WTC11 (cell line): ENCODE measurements around the gene SLC25A39. TPM values are rescaled to one million over a fixed set of nuclear protein-coding genes. Genes with fewer than 3 reads are reported as not detected.
A peak's percentile ranks its signal among the peaks of the same experiment; 100 is the strongest.

ENCODE experiments used
- ATAC-seq: fragments of 200-7000 bp; cut with Tn5 transposase; 2 replicates; pipeline ENCODE4 v1.10.0; 2021; ENCODE audit warnings: mild to moderate bottlenecking, moderate library complexity
- CTCF ChIA-PET: fragments of 300-600 bp; sonication (Branson Sonifier 250); formaldehyde crosslinking; loops from one replicate; lab custom pipeline; 2021; ENCODE audit warnings: antibody characterized with exemption; lab: Charles Lee
- POLR2A ChIA-PET: fragments of 350-600 bp; sonication (Branson Sonifier 250); formaldehyde crosslinking; loops from one replicate; lab custom pipeline; 2021; ENCODE audit warnings: antibody characterized with exemption; lab: Charles Lee
- DNase-seq: peaks from one replicate; pipeline ENCODE4 v3.0.0; 2021; ENCODE audit warnings: low spot score
- H3K27ac Mint-ChIP-seq: 2 replicates; pipeline ENCODE4 v1.8.0; 2021; ENCODE audit warnings: mixed read lengths
- H3K27me3 Mint-ChIP-seq: 2 replicates; pipeline ENCODE4 v1.8.0; 2021; ENCODE audit warnings: low read depth, mild to moderate bottlenecking, moderate library complexity, mixed read lengths
- H3K36me3 Mint-ChIP-seq: 2 replicates; pipeline ENCODE4 v1.8.0; 2021; ENCODE audit warnings: mixed read lengths
- H3K4me1 Mint-ChIP-seq: 2 replicates; pipeline ENCODE4 v1.8.0; 2022; ENCODE audit warnings: mixed read lengths
- H3K4me3 Mint-ChIP-seq: 2 replicates; pipeline ENCODE4 v1.8.0; 2021; ENCODE audit warnings: mild to moderate bottlenecking, moderate library complexity, mixed read lengths
- H3K9me3 Mint-ChIP-seq: 2 replicates; pipeline ENCODE4 v1.8.0; 2021; ENCODE audit warnings: mixed read lengths
- ARID4B ChIP-seq: sonication (generic); formaldehyde crosslinking; IDR thresholded peaks from 2 replicates; pipeline ENCODE4 v1.8.0; 2023; ENCODE audit warnings: missing genetic modification reagents, mild to moderate bottlenecking, borderline replicate concordance
- ETV6 ChIP-seq: sonication (generic); formaldehyde crosslinking; IDR thresholded peaks from 2 replicates; pipeline ENCODE4 v1.8.1; 2022; ENCODE audit warnings: mild to moderate bottlenecking, missing genetic modification reagents
- FOXP4 ChIP-seq: sonication (generic); formaldehyde crosslinking; IDR thresholded peaks from 2 replicates; pipeline ENCODE4 v1.8.0; 2022; ENCODE audit warnings: mild to moderate bottlenecking, missing genetic modification reagents
- MAX ChIP-seq: sonication (generic); formaldehyde crosslinking; IDR thresholded peaks from 2 replicates; pipeline ENCODE4 v1.8.0; 2022; ENCODE audit warnings: mild to moderate bottlenecking, missing genetic modification reagents
- NFE2L1 ChIP-seq: sonication (generic); formaldehyde crosslinking; IDR thresholded peaks from 2 replicates; pipeline ENCODE4 v1.8.1; 2023; ENCODE audit warnings: missing genetic modification reagents
- PREB ChIP-seq: sonication (generic); formaldehyde crosslinking; IDR thresholded peaks from 2 replicates; pipeline ENCODE4 v1.8.1; 2022; ENCODE audit warnings: mild to moderate bottlenecking, missing genetic modification reagents, moderate library complexity, borderline replicate concordance
- SP1 ChIP-seq: sonication (generic); formaldehyde crosslinking; conservative IDR thresholded peaks from 2 replicates; pipeline ENCODE4 v1.8.1; 2022; ENCODE audit warnings: missing genetic modification reagents
- TEAD1 ChIP-seq: sonication (generic); formaldehyde crosslinking; IDR thresholded peaks from 2 replicates; pipeline ENCODE4 v1.8.0; 2022; ENCODE audit warnings: mild to moderate bottlenecking, missing genetic modification reagents
- ZNF281 ChIP-seq: sonication (generic); formaldehyde crosslinking; IDR thresholded peaks from 2 replicates; pipeline ENCODE4 v1.8.0; 2023; ENCODE audit warnings: mild to moderate bottlenecking, missing genetic modification reagents
- total RNA-seq: library from RNA; stranded (reverse); gene quantifications from 3 replicates; pipeline ENCODE4 v1.2.3, GENCODE V29; 2021

Gene SLC25A39
- total RNA-seq, 1 experiment from 2014 or later = 271 TPM

GRCh38 chr17:44315760-44316731, 8.6 kb downstream of the SLC25A39 start:
- H3K27me3 Mint-ChIP-seq = peaks cover 37% of the 10 kb centered on the region
- peaks cover 33% of the 10 kb centered on the region for H3K4me1 Mint-ChIP-seq
- no peaks in the 10 kb centered on the region for H3K9me3 Mint-ChIP-seq
- ATAC-seq (peak; percentile 90), DNase-seq (peak; percentile 95)
- TF ChIP-seq ARID4B = peak; percentile 19; the same call in 1 of the 2 replicates
- TF ChIP-seq NFE2L1 = peak; percentile 68
- TF ChIP-seq MAX (CRISPR knock-in tag) = 0 out of 2 replicates have a peak, but pooled peaks have one; percentile 17
- TF ChIP-seq ETV6 (CRISPR knock-in tag) = no peak
- POLR2A ChIA-PET = interaction anchor here (0.6 to 2.7 kb wide), 19 partner anchors 8 to 661 kb away, joined by 3 to 28 read pairs (median 3); partner anchors contain the start of genes HDAC5, RUNDC3A, TMUB2 and UBTF
- H3K36me3 Mint-ChIP-seq = peaks cover 8% of the 10 kb centered on the region; the same call in 1 of the 2 replicates
- CTCF ChIA-PET = interaction anchor here (0.5 to 6.6 kb wide), 22 partner anchors 8 to 207 kb away, joined by 3 to 77 read pairs (median 6); partner anchors contain the start of genes ASB16, ATXN7L3, FAM171A2 and GRN
- H3K27ac Mint-ChIP-seq = peak overlapping the region; percentile 6; the same call in 1 of the 2 replicates
- H3K4me3 Mint-ChIP-seq = peak overlapping the region; percentile 79

GRCh38 chr17:44314869-44315661, 9.6 kb downstream of the SLC25A39 start:
- H3K4me1 Mint-ChIP-seq = peaks cover 39% of the 10 kb centered on the region
- no peaks in the 10 kb centered on the region for H3K9me3 Mint-ChIP-seq
- ChIA-PET CTCF (interaction anchor here (0.5 to 6.6 kb wide), 17 partner anchors 10 to 1592 kb away, joined by 3 to 77 read pairs (median 9); partner anchors contain the start of genes GRN, SLC25A39 and UBTF), POLR2A (interaction anchor here (0.6 to 2.7 kb wide), 6 partner anchors 35 to 660 kb away, joined by 3 to 28 read pairs (median 7); partner anchors contain the start of genes TMUB2 and UBTF)
- H3K27me3 Mint-ChIP-seq = peaks cover 37% of the 10 kb centered on the region
- ATAC-seq = peak; percentile 13
- peaks cover 7% of the 10 kb centered on the region; the same call in 1 of the 2 replicates for H3K36me3 Mint-ChIP-seq
- DNase-seq = peak; percentile 76
- peak overlapping the region; percentile 79 for H3K4me3 Mint-ChIP-seq
- H3K27ac Mint-ChIP-seq = no peak overlapping the region
- TF ChIP-seq ZNF281 (0 out of 2 replicates have a peak, but pooled peaks have one; percentile 20), TEAD1 (CRISPR knock-in tag) (0 out of 2 replicates have a peak, but pooled peaks have one; percentile 28), SP1 (peak; percentile 32), FOXP4 (0 out of 2 replicates have a peak, but pooled peaks have one; percentile 13), PREB (no peak)
